GM19372 (cell line): ENCODE data around the gene IL27RA.

Experiments
- ATAC-seq: cut with Tn5 transposase; IDR thresholded peaks from one replicate; pipeline ENCODE4 v1.9.1; 2021; ENCODE audit warnings: mild to moderate bottlenecking, low read depth, moderate library complexity; ENCODE audit not compliant: unreplicated experiment

Gene IL27RA

GRCh38 chr19:14031719-14032480 is at the start of gene IL27RA:
Gene IL27RA (plus strand): TSS chr19:14031762. CDS start chr19:14031873, 111 bp downstream.
- ATAC-seq = peak; percentile 57

- ATAC-seq = no peak
Measured at GRCh38 chr19:13981988-13982501, 49.5 kb upstream of the IL27RA start.

- ATAC-seq = no peak
Measured at GRCh38 chr19:13982773-13983172, 48.8 kb upstream of the IL27RA start.

GRCh38 chr19:13983213-13983889 is 48.2 kb upstream of the IL27RA start:
- no peak for ATAC-seq

- no peak for ATAC-seq
Measured at GRCh38 chr19:13984186-13984585, 47.4 kb upstream of the IL27RA start.

- no peak for ATAC-seq
Measured at GRCh38 chr19:13984875-13985741, 46.5 kb upstream of the IL27RA start.

GRCh38 chr19:13985771-13986347 is 45.7 kb upstream of the IL27RA start:
- no peak for ATAC-seq

- ATAC-seq = peak; percentile 76
Measured at GRCh38 chr19:13986348-13986904, 45.1 kb upstream of the IL27RA start.

GRCh38 chr19:13987101-13987890 is 44.3 kb upstream of the IL27RA start:
- ATAC-seq = no peak

- no peak for ATAC-seq
Measured at GRCh38 chr19:13989487-13989886, 42.1 kb upstream of the IL27RA start.

GRCh38 chr19:13990085-13990484 is 41.5 kb upstream of the IL27RA start:
- ATAC-seq = no peak

- ATAC-seq = no peak
Measured at GRCh38 chr19:13992025-13992424, 39.5 kb upstream of the IL27RA start.

GRCh38 chr19:13993590-13994300 is 37.8 kb upstream of the IL27RA start:
- ATAC-seq = no peak

GRCh38 chr19:13995017-13995728 is 36.4 kb upstream of the IL27RA start:
- no peak for ATAC-seq

GRCh38 chr19:13995878-13996765 is 35.4 kb upstream of the IL27RA start:
- ATAC-seq = no peak

- no peak for ATAC-seq
Measured at GRCh38 chr19:13996928-13997630, 34.5 kb upstream of the IL27RA start.

GRCh38 chr19:13997631-13997962 is 34.0 kb upstream of the IL27RA start:
- no peak for ATAC-seq
